Keratinocyte (primary cell): Measurements from ENCODE around the gene TBRG4. TPM values are rescaled to one million over a fixed set of nuclear protein-coding genes. Genes with fewer than 3 reads are reported as not detected.

Experiments used
- DNase-seq: peaks from one replicate; pipeline ENCODE4 v3.0.0-alpha.2; 2011; ENCODE audit warnings: low read depth, missing footprints, low spot score
- FAIRE-seq: peaks from 2 replicates; lab custom pipeline; 2011; peaks lifted over from hg19 to GRCh38; lab: Jason Lieb, UNC
- H2AFZ ChIP-seq: 2 replicates; pipeline ENCODE4 v1.6.0; 2012; ENCODE audit warnings: low read length, control low read depth, inconsistent platforms; ENCODE audit not compliant: control insufficient read depth
- H3K27ac ChIP-seq: 2 replicates; pipeline ENCODE4 v1.5.1; 2011; ENCODE audit warnings: low read length; ENCODE audit not compliant: control insufficient read depth, insufficient read depth
- H3K27me3 ChIP-seq: 3 replicates; pipeline ENCODE4 v1.6.0; 2011; ENCODE audit warnings: low read length; ENCODE audit not compliant: control insufficient read depth, insufficient read depth; ENCODE audit errors: extremely low read depth
- H3K36me3 ChIP-seq, 2 experiments: 2 replicates in 1 of 2; 3 replicates in 1 of 2; pipeline ENCODE4 v1.5.1; 2011; ENCODE audit warnings: low read length in 2 of 2, mild to moderate bottlenecking in 1 of 2; ENCODE audit not compliant: control insufficient read depth in 2 of 2, insufficient read depth in 2 of 2; ENCODE audit errors: extremely low read depth in 1 of 2
- H3K4me1 ChIP-seq: 3 replicates; pipeline ENCODE4 v1.5.1; 2011; ENCODE audit warnings: low read length; ENCODE audit not compliant: control insufficient read depth, insufficient read depth; ENCODE audit errors: extremely low read depth
- H3K4me2 ChIP-seq: 3 replicates; pipeline ENCODE4 v1.6.0; 2011; ENCODE audit warnings: low read depth, low read length; ENCODE audit not compliant: control insufficient read depth, insufficient read depth; ENCODE audit errors: extremely low read depth
- H3K4me3 ChIP-seq, 3 experiments: fragments of 200-600 bp in 1 of 3; sonication (generic) in 1 of 3; 2 replicates in 2 of 3; 3 replicates in 1 of 3; pipeline ENCODE4 v1.5.1; 2011 to 2016; ENCODE audit warnings: low read length in 3 of 3, mild to moderate bottlenecking in 3 of 3, control low read depth in 2 of 3, inconsistent platforms in 1 of 3, low read depth in 1 of 3, mixed read lengths in 1 of 3, mixed run types in 1 of 3, moderate library complexity in 1 of 3; ENCODE audit not compliant: control insufficient read depth in 2 of 3, insufficient read depth in 2 of 3; ENCODE audit errors: extremely low read depth in 1 of 3
- H3K79me2 ChIP-seq: 2 replicates; pipeline ENCODE4 v1.6.0; 2012; ENCODE audit warnings: low read length; ENCODE audit not compliant: control insufficient read depth, insufficient read depth
- H3K9ac ChIP-seq: 3 replicates; pipeline ENCODE4 v1.6.0; 2011; ENCODE audit warnings: low read length; ENCODE audit not compliant: control insufficient read depth, insufficient read depth; ENCODE audit errors: extremely low read depth
- H3K9me1 ChIP-seq: 3 replicates; pipeline ENCODE4 v1.6.0; 2011; ENCODE audit warnings: low read length; ENCODE audit not compliant: control insufficient read depth, insufficient read depth; ENCODE audit errors: extremely low read depth
- H3K9me3 ChIP-seq: 2 replicates; pipeline ENCODE4 v1.5.1; 2012; ENCODE audit warnings: low read depth, low read length; ENCODE audit not compliant: control insufficient read depth
- H4K20me1 ChIP-seq: 3 replicates; pipeline ENCODE4 v1.6.0; 2011; ENCODE audit warnings: low read length; ENCODE audit not compliant: control insufficient read depth, insufficient read depth; ENCODE audit errors: extremely low read depth
- EZH2 ChIP-seq: IDR thresholded peaks from one replicate; pipeline ENCODE4 v1.6.1; 2012; ENCODE audit warnings: inconsistent platforms, mild to moderate bottlenecking, low read length, moderate library complexity
- dilution Hi-C: fragments of 300-500 bp; cut with MboI; formaldehyde crosslinking; loops from one replicate; pipeline ENCODE4 v1.7.0; 2020; ENCODE audit warnings: low sequenced_read_pairs; ENCODE audit not compliant: extremely low pct_ligation_motif_present
- polyA plus RNA-seq, 5 experiments: library from polyadenylated mRNA; depleted of rRNA in 3 of 5; stranded (reverse) in 3 of 5; stranded (forward) in 1 of 5; unstranded in 1 of 5; fragments of >200 nt; gene quantifications; 1 replicate in 1 of 5; 2 replicates in 3 of 5; 3 replicates in 1 of 5; pipeline versions ENCODE4 v1.2.1 to v1.2.3, GENCODE V29; 2011 to 2012; ENCODE audit warnings: missing spikeins in 2 of 5, low read depth in 1 of 5, low replicate concordance in 1 of 5
- TF ChIP-seq, protein P1 (sequence below), 3 experiments: IDR thresholded peaks in 1 of 3; conservative IDR thresholded peaks in 1 of 3; optimal IDR thresholded peaks in 1 of 3; 2 replicates in 2 of 3; 3 replicates in 1 of 3; pipeline versions ENCODE3 to v1.5.1; 2011; ENCODE audit warnings: low read length in 3 of 3, mild to moderate bottlenecking in 3 of 3, moderate library complexity in 2 of 3, control low read depth in 1 of 3, inconsistent platforms in 1 of 3; ENCODE audit not compliant: insufficient read depth in 2 of 3; ENCODE audit errors: extremely low read depth in 1 of 3

TBRG4 gene
- polyA plus RNA-seq, 1 donor (not counting 4 experiments of a cell fraction or from before 2014, with no cell fraction given): 90.5 TPM

DNA sequence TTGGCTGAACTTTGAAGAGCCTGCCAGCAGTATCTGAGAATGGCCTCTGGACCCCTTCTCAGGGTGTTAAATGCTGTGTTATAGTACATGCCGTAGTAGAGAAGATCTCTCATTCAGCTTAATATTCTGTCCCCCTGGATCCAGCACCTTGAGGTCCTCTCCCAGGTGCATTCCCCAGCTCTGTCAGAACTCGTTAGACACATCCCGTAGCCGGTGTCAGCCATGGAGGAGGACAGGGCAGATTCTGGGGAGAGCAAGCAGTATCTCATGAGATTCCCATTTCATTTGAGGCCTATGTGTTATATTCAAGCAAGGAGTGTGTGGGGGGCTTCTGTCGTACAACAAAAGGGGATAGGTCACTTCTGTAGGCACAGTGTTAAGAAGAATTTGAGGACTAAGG is 57.6 kb downstream of the TBRG4 start:
- Histone ChIP-seq H3K9me3 (no peaks in the 10 kb centered on the region), H4K20me1 (no peaks in the 10 kb centered on the region), H3K4me2 (no peak overlapping the region), H3K36me3 (peaks cover 0 to 8% of the 10 kb centered on the region in 2 experiments), H3K4me3 (no peak overlapping the region), H3K9ac (no peak overlapping the region), H3K9me1 (no peaks in the 10 kb centered on the region), H3K27ac (no peak overlapping the region), H2AFZ (no peak overlapping the region), H3K4me1 (peaks cover 1% of the 10 kb centered on the region), H3K79me2 (peaks cover 38% of the 10 kb centered on the region), H3K27me3 (no peaks in the 10 kb centered on the region)
- no peak for DNase-seq
- no peak for FAIRE-seq
- TF ChIP-seq, protein P1, sequence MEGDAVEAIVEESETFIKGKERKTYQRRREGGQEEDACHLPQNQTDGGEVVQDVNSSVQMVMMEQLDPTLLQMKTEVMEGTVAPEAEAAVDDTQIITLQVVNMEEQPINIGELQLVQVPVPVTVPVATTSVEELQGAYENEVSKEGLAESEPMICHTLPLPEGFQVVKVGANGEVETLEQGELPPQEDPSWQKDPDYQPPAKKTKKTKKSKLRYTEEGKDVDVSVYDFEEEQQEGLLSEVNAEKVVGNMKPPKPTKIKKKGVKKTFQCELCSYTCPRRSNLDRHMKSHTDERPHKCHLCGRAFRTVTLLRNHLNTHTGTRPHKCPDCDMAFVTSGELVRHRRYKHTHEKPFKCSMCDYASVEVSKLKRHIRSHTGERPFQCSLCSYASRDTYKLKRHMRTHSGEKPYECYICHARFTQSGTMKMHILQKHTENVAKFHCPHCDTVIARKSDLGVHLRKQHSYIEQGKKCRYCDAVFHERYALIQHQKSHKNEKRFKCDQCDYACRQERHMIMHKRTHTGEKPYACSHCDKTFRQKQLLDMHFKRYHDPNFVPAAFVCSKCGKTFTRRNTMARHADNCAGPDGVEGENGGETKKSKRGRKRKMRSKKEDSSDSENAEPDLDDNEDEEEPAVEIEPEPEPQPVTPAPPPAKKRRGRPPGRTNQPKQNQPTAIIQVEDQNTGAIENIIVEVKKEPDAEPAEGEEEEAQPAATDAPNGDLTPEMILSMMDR (optimal IDR thresholded peaks at IDR 0.05 in 1 of 3, IDR thresholded peaks at IDR 0.05 in 1 of 3, conservative IDR thresholded peaks at IDR 0.05 in 1 of 3; ENCODE audit: extremely low read depth in 1 of 3, insufficient read depth in 2 of 3, low read length in 3 of 3): no peak
- no peak for TF ChIP-seq EZH2
- dilution Hi-C loops: no loop called here

DNA sequence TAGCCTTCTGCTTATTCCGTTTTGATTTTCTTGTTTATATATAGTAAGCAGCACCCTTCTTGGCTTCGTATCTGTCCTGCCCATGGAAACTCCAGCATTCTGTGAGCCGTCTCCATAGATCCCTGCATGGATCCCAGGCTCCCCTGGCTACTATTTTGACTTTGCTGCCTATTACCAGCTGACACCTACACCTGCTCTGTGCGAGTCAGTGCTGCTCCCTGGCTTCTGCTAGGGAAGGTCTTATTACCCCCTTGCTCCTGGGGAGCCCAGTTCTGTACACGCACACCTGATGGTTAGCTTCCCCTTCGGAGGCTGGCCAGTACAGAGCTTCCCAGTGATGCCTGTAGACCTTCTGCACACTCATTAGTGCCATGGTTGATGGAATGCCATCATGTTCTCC is 58.1 kb downstream of the TBRG4 start:
- peaks cover 35% of the 10 kb centered on the region for H3K79me2 ChIP-seq
- FAIRE-seq (no peak), DNase-seq (no peak)

More for the DNA sequence above, 58.1 kb downstream of the TBRG4 start:
- Histone ChIP-seq H3K27me3 (no peaks in the 10 kb centered on the region), H3K4me3 (no peak overlapping the region), H3K9me1 (no peaks in the 10 kb centered on the region), H3K9me3 (no peaks in the 10 kb centered on the region), H3K27ac (no peak overlapping the region), H3K36me3 (peaks cover 0 to 8% of the 10 kb centered on the region in 2 experiments), H3K4me1 (peaks cover 6% of the 10 kb centered on the region), H2AFZ (no peak overlapping the region), H3K9ac (no peak overlapping the region), H3K4me2 (no peak overlapping the region), H4K20me1 (no peaks in the 10 kb centered on the region)
- dilution Hi-C loops: no loop called here
- TF ChIP-seq EZH2: no peak
- TF ChIP-seq, protein P1 (optimal IDR thresholded peaks at IDR 0.05 in 1 of 3, IDR thresholded peaks at IDR 0.05 in 1 of 3, conservative IDR thresholded peaks at IDR 0.05 in 1 of 3; ENCODE audit: extremely low read depth in 1 of 3, insufficient read depth in 2 of 3, low read length in 3 of 3): no peak
